Muscle of back (tissue), 11 donors: ENCODE data around the gene TBC1D1. TPM values are rescaled to one million over a fixed set of nuclear protein-coding genes. Genes with fewer than 3 reads are reported as not detected.
A peak's percentile ranks its signal among the peaks of the same experiment; 100 is the strongest.

Experiments used
- DNase-seq, 3 donors: peaks; one replicate each; pipeline versions ENCODE4 v3.0.0 to v3.0.0-alpha.2; 2013
- polyA plus RNA-seq, 10 donors: library from polyadenylated mRNA; unstranded; fragments of 120-200 nt; gene quantifications; one replicate each; pipeline ENCODE4 v1.2.1, GENCODE V29; 2013; ENCODE audit not compliant: insufficient read length in 10 of 10

The TBC1D1 gene
- polyA plus RNA-seq, 10 donors = 38.8 to 69.9 (median 50.1) TPM

- no peak for DNase-seq
Measured at GRCh38 chr4:37884855-37885487, 5.9 kb upstream of the TBC1D1 start.

- DNase-seq = no peak
Measured at GRCh38 chr4:37885496-37885895, 5.4 kb upstream of the TBC1D1 start.

GRCh38 chr4:37889849-37890800 lies 759 bp upstream of the TBC1D1 start:
- DNase-seq = peak in 2 of 3 donors; percentile 35 to 58

GRCh38 chr4:37891260-37892159 lies 626 bp downstream of the TBC1D1 start:
- peak in 1 of 3 donors; percentile 55 for DNase-seq

DNA sequence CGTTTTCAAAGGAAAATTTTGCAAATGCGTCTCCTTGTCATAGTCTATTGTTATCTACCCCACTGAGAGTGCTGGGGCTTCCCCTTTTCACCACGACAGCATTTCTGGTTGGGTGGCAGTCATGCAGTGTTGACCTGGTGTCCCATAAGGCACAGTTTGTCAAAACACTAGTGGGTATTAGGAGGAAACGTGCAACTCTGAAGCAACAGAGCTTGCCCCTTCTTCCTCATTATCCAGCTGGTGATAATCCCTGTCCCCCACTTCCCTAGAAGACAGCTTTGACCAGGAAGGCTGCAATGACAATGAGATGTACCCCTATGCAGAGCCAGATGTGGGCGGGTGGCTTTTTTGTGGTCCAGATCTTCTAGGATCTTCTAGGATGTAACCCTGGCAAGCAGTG lies 1.8 kb downstream of the TBC1D1 start:
- no peak for DNase-seq

- DNase-seq = no peak
Measured at GRCh38 chr4:37893164-37893563, 2.3 kb downstream of the TBC1D1 start.

DNA sequence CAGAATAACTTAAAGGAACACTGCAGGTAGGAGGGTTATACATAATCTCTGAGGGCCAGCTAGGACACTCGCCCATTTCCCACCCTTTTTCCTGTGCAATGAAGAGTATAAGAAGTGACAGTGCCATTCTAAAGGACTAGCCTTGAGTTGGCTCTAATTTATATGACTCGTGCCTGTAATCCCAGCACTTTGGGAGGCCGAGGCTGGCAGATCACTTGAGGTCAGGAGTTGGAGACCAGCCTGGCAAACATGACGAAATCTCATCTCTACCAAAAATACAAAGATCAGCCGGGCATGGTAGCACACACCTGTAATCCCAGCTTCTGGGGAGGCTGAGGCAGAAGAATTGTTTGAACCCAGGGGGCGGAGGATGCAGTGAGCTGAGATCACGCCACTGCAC lies 4.4 kb downstream of the TBC1D1 start:
- no peak for DNase-seq

- DNase-seq = no peak
Measured at GRCh38 chr4:37896206-37896860, 5.4 kb downstream of the TBC1D1 start.

GRCh38 chr4:37902212-37902611 lies 11.3 kb downstream of the TBC1D1 start:
- peak in 1 of 3 donors; percentile 35 for DNase-seq

GRCh38 chr4:37902738-37903693 lies 12.1 kb downstream of the TBC1D1 start:
- DNase-seq = no peak

- DNase-seq = no peak
Measured at GRCh38 chr4:37903901-37904300, 13.0 kb downstream of the TBC1D1 start.

- DNase-seq = peak in 1 of 3 donors; percentile 41
Measured at GRCh38 chr4:37904824-37905223, 13.9 kb downstream of the TBC1D1 start.

DNA sequence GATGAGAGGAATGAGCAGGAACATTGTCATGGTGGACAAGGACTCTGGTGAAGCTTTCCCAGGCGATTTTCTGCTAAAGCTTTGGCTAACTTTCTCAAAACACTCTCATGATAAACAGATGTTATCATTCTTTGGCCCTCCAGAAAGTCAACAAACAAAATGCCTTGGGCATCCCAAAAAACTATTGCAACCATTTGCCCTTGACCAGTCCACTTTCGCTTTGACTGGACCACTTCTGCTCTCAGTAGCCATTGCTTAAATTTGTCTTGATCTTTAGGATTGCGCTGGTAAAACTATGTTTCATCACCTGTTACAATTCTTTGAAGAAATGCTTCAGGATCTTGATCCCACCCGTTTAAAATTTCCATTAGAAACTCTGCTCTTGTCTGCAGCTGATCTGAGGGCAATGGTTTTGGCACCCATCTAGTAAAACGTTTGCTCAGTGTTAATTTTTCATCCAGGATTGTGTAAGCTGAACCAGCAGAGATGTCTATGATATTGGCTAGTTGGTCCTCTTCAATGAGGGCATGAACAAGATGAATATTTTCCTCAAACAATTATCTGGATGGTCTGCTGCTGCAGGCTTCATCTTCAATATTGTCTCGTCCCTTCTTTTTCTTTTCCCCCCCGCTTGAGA lies 14.8 kb downstream of the TBC1D1 start:
- DNase-seq = no peak

- DNase-seq = peak in 1 of 3 donors; percentile 29
Measured at GRCh38 chr4:37908488-37909331, 17.8 kb downstream of the TBC1D1 start.

GRCh38 chr4:37909332-37910090 lies 18.6 kb downstream of the TBC1D1 start:
- DNase-seq = no peak

DNA sequence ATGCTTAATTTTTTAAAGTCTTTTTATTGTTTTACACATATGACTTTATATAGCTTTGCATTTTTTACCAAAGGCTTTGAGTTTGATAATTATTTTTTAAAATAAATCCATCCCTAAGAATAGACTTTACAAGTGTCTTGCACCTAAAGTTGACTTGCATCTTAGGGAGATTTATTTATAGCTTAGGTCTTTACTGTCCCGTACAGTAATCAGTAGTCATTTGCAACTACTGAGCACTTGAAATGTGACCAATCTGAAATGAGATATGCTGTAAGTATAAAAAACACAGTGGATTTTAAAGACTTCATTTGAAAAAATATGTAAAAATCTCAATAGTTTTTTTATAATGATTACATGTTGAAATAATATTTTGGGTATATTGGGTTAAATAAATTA lies 19.2 kb downstream of the TBC1D1 start:
- DNase-seq = no peak

DNA sequence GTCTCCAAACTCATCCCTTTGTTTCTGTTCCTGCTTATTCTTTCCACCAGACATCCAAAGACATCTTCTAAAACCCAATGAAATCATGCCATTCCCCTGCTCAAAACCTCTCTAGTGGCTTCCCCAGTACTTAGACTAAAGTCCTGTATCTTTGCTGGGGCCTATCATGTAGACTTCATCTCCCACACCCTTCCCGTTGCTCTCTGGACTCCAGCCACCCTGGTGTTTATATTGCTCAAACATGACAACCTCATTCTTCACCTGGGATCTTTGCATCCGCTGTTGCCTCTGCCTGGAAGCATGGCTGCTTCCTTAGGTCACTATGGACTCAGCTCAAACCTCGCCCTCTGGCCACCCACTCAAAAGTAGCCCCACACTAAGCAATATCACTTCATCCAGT lies 23.7 kb downstream of the TBC1D1 start:
- DNase-seq = no peak

- DNase-seq = peak in 1 of 3 donors; percentile 3
Measured at GRCh38 chr4:37917388-37917787, 26.5 kb downstream of the TBC1D1 start.
